Measurements from ENCODE around the gene FDCSP. TPM values are rescaled to one million over a fixed set of nuclear protein-coding genes. Genes with fewer than 3 reads are reported as not detected.

Gene FDCSP
- total RNA-seq, 3 donors from 2014 or later: not detected

DNA sequence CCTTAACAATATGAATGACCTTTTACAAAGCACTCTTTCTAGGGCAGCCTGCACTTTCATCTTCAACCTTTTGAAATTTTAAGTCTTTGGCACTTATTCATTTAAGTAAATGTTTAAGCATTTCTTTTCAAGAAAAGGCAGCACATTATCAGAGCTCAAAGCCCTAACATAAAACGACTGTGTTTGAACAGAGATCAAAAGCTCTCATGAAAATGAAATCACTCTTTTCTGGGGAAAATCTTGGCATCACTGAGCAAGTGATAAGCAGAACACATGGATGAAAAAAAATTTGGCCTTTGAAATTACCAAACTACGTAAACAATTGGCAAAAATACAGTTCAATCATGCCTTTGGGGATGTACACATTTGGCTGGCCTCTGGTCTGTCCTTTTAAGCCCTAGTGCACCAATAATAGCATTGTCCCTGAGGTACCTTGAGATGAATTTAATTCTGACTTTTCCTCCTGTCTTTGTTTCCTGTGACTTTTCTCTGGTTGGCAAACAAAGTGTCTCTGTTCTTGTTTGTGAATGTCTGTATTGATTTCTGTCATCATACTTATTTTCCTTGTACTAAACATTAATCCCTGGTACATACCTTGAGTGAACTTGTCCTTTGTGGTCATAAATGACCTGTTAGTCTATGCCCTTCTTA lies 43.3 kb upstream of the FDCSP start:
- TF ChIP-seq CTCF (IDR thresholded peaks at IDR 0.05): no peak
- no peak overlapping the region for H3K4me3 ChIP-seq
- ATAC-seq (no peak), DNase-seq (no peak)
- H3K9me3 ChIP-seq: no peaks in the 10 kb centered on the region
- H3K4me1 ChIP-seq (ENCODE audit: low read depth): no peaks in the 10 kb centered on the region
- intact Hi-C loops (cut with DNase I, micrococcal nuclease): loop anchor here in 1 of 2 donors (2.0 kb wide), 1 partner anchor 286 kb away; no protein-coding TSS in a partner anchor
- H3K36me3 ChIP-seq (ENCODE audit: low read depth): no peaks in the 10 kb centered on the region

DNA sequence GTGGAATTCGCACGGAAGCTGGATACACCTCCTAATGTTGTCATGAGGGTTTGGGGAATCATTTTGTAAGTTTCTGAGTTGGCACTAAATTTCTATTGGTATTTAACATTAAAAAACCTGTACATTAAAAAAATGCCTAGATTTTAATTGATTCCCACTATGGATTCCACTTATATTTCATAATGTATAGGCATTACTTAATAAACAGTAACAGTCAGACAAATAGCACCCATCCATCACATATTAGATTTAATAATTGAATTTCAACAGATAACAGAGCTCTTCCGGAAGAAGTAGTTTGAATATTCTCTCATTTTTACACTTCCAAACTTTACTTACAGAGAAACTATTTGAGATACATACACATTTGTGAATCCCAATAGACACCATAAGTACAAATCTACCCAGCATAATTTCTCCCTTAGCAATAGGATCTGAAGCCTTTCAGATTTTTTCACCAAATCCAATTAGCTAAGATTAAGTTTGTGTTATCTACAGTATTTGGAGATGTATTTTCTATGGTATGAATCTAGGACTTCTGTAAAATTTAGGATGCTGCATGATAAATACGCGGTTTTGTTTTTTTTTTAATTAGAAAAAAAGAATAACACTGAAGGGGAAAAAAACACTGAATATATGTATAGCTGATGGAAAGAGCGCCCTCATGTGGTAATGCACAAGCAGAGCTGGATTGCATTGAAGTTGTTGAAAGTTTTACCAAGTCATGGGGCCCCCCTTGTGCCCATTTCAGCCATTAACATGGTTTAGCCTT lies 42.6 kb upstream of the FDCSP start:
- peak in 1 of 3 donors; percentile 61 for DNase-seq
- peak; percentile 50 for ATAC-seq
- Histone ChIP-seq H3K36me3 (ENCODE audit: low read depth) (no peaks in the 10 kb centered on the region), H3K4me1 (ENCODE audit: low read depth) (no peaks in the 10 kb centered on the region), H3K9me3 (no peaks in the 10 kb centered on the region), H3K4me3 (no peak overlapping the region)
- intact Hi-C loops (cut with DNase I, micrococcal nuclease): loop anchor here in 1 of 2 donors (2.0 kb wide), 1 partner anchor 287 kb away; no protein-coding TSS in a partner anchor
- TF ChIP-seq CTCF (IDR thresholded peaks at IDR 0.05): peak; percentile 27

DNA sequence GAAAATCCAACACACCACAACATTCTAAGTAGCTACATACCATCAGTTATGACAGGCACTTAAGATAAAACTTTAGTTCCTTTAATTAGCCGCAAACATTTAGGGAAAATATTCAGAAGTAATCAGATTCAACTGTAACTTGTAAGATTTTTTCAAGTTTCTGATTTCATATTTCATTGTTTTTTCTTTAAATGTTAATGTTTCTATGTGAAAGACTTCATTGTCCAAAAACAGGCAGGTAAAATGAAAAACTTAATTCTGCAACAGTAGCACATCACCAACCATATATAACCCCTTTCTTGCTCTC lies 42.0 kb upstream of the FDCSP start:
- DNase-seq: no peak
- intact Hi-C loops (cut with DNase I, micrococcal nuclease): loop anchor here in 1 of 2 donors (2.0 kb wide), 1 partner anchor 287 kb away; no protein-coding TSS in a partner anchor
- H3K4me1 ChIP-seq (ENCODE audit: low read depth): no peaks in the 10 kb centered on the region
- H3K9me3 ChIP-seq: no peaks in the 10 kb centered on the region
- no peak for ATAC-seq
- H3K36me3 ChIP-seq (ENCODE audit: low read depth): no peaks in the 10 kb centered on the region
- no peak overlapping the region for H3K4me3 ChIP-seq
- no peak for TF ChIP-seq CTCF (IDR thresholded peaks at IDR 0.05)

DNA sequence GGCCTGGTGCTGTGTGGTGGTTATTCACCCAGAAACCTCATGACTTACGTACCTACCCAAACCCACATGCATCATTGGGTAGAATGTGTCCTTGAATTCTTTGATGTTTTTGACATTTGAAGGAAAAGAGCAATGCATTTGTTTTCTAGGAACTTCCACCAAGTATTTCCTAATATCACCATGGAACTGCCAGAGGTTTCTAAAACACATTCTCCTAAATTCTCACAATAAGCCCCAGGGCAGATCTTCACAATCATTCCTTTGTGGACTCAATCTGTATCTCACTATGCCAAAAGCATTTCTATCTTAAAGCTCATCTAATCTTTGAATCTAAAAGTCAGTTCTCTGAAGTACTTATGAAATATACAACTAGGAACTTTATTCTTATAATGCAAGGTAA lies 38.7 kb upstream of the FDCSP start:
- no peak for DNase-seq
- ATAC-seq: no peak
- TF ChIP-seq CTCF (IDR thresholded peaks at IDR 0.05): no peak
- Histone ChIP-seq H3K4me1 (ENCODE audit: low read depth) (no peaks in the 10 kb centered on the region), H3K4me3 (no peak overlapping the region), H3K9me3 (no peaks in the 10 kb centered on the region), H3K36me3 (ENCODE audit: low read depth) (no peaks in the 10 kb centered on the region)
- intact Hi-C loops (cut with DNase I, micrococcal nuclease): no loop called here

DNA sequence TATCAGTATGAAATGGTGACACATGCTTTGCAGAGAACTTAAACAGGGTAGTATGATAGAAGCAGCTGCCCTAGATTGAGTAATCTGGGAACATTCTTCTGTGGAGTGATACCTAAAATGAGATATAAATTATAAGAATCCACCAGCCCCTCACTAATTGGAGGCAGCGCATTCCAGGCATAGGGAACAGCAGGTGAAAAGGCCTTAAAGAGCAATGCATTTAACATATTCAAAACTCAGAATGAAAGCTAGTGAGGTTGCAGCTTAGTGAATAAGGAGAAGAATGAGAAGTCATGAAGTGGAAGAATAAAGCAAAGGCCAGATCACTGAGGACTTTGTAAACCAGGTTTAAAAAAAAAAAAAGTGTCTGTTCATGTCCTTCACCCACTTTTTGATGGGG lies 35.3 kb upstream of the FDCSP start:
- no peak for TF ChIP-seq CTCF (IDR thresholded peaks at IDR 0.05)
- no peak for DNase-seq
- Histone ChIP-seq H3K4me3 (no peak overlapping the region), H3K9me3 (no peaks in the 10 kb centered on the region), H3K4me1 (ENCODE audit: low read depth) (no peaks in the 10 kb centered on the region), H3K36me3 (ENCODE audit: low read depth) (no peaks in the 10 kb centered on the region)
- no peak for ATAC-seq
- intact Hi-C loops (cut with DNase I, micrococcal nuclease): no loop called here

All from mucosa of descending colon (tissue), 3 donors.